Activated naive CD8-positive, alpha-beta T cell treated with anti-CD3 and anti-CD28 coated beads, Interleukin-2, amount 10 ng/mL, durations not matched to agents 7 days and 5 days (primary cell): ENCODE data around the gene CBFB. TPM values are rescaled to one million over a fixed set of nuclear protein-coding genes. Genes with fewer than 3 reads are reported as not detected.

Experiments used
- ATAC-seq: fragments of 150-1000 bp; cut with Tn5 transposase; one replicate; pipeline ENCODE4 v1.10.0; 2021; ENCODE audit warnings: low read depth, moderate library complexity
- POLR2A ChIA-PET: fragments of 350-600 bp; sonication (Branson Sonifier 250); formaldehyde crosslinking; loops from one replicate; lab custom pipeline; 2021; ENCODE audit warnings: antibody characterized with exemption; lab: Charles Lee
- DNase-seq: peaks from one replicate; pipeline ENCODE4 v3.0.0; 2021
- H3K27ac Mint-ChIP-seq: one replicate; pipeline ENCODE4 v1.8.0; 2022; ENCODE audit warnings: mild to moderate bottlenecking, mixed read lengths
- H3K27me3 Mint-ChIP-seq: one replicate; pipeline ENCODE4 v1.8.0; 2022; ENCODE audit warnings: mild to moderate bottlenecking, moderate library complexity, mixed read lengths
- H3K36me3 Mint-ChIP-seq: one replicate; pipeline ENCODE4 v1.8.0; 2021; ENCODE audit warnings: mild to moderate bottlenecking, mixed read lengths
- H3K4me1 Mint-ChIP-seq: one replicate; pipeline ENCODE4 v1.8.0; 2021; ENCODE audit warnings: mixed read lengths
- H3K4me3 Mint-ChIP-seq: one replicate; pipeline ENCODE4 v1.8.0; 2022; ENCODE audit warnings: mild to moderate bottlenecking, moderate library complexity, mixed read lengths
- H3K9me3 Mint-ChIP-seq: one replicate; pipeline ENCODE4 v1.8.0; 2021; ENCODE audit warnings: mixed read lengths
- total RNA-seq, 2 experiments: library from RNA; stranded (reverse); gene quantifications; one replicate each; pipeline ENCODE4 v1.2.3, GENCODE V29; 2021

CBFB gene
- total RNA-seq, 2 experiments from 2014 or later = 193 to 198 TPM

DNA sequence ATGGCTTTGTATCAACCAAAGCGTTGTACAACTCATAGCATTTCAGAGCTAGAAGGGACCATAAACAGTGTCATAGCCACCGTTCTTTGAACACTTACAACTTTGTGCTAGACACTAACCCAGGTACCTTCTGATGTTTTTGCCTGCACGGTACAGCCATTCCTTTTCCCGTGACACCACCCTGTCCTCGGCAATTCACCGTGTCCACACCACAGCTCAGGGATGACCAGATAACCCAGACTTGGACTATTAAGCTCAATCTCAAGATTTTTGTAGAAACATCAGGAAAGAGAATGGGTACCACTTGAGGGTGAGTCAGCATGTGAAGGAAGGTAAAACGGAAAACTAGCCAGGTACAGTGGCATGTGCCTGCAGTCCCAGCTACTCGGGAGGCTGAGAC, 9.8 kb upstream of the CBFB start:
- Mint-ChIP-seq H3K4me3 (no peak overlapping the region), H3K9me3 (no peaks in the 10 kb centered on the region), H3K27ac (no peak overlapping the region), H3K36me3 (no peaks in the 10 kb centered on the region), H3K4me1 (peaks cover 38% of the 10 kb centered on the region), H3K27me3 (peaks cover 6% of the 10 kb centered on the region)
- POLR2A ChIA-PET = interaction anchor here (0.5 to 4.7 kb wide), 6 partner anchors 9 to 245 kb away, joined by 3 to 49 read pairs (median 4); partner anchors contain the start of genes CBFB, FBXL8 and TRADD
- DNase-seq (no peak), ATAC-seq (no peak)

- peaks cover 6% of the 10 kb centered on the region for H3K27me3 Mint-ChIP-seq
- ATAC-seq (no peak), DNase-seq (no peak)
- no peak overlapping the region for H3K27ac Mint-ChIP-seq
- no peak overlapping the region for H3K4me3 Mint-ChIP-seq
- H3K9me3 Mint-ChIP-seq = no peaks in the 10 kb centered on the region
- H3K36me3 Mint-ChIP-seq = no peaks in the 10 kb centered on the region
- peaks cover 30% of the 10 kb centered on the region for H3K4me1 Mint-ChIP-seq
- POLR2A ChIA-PET = interaction anchor here (0.7 kb wide), 1 partner anchor 219 kb away, joined by 4 read pairs; no protein-coding TSS in a partner anchor
Measured at GRCh38 chr16:67021321-67021720, 7.6 kb upstream of the CBFB start.

- POLR2A ChIA-PET = no interaction called here
- H3K27ac Mint-ChIP-seq = no peak overlapping the region
- H3K27me3 Mint-ChIP-seq = peaks cover 6% of the 10 kb centered on the region
- no peak for ATAC-seq
- H3K36me3 Mint-ChIP-seq = no peaks in the 10 kb centered on the region
- H3K4me3 Mint-ChIP-seq = no peak overlapping the region
- peaks cover 30% of the 10 kb centered on the region for H3K4me1 Mint-ChIP-seq
- no peaks in the 10 kb centered on the region for H3K9me3 Mint-ChIP-seq
- DNase-seq = peak; percentile 12
Measured at GRCh38 chr16:67022531-67023214, 6.3 kb upstream of the CBFB start.

- H3K4me1 Mint-ChIP-seq = peaks cover 28% of the 10 kb centered on the region
- H3K4me3 Mint-ChIP-seq = no peak overlapping the region
- peaks cover 6% of the 10 kb centered on the region for H3K27me3 Mint-ChIP-seq
- POLR2A ChIA-PET = interaction anchor here (7.2 kb wide), 1 partner anchor 11 kb away, joined by 71 read pairs; no protein-coding TSS in a partner anchor
- ATAC-seq = no peak
- no peak for DNase-seq
- no peaks in the 10 kb centered on the region for H3K9me3 Mint-ChIP-seq
- H3K36me3 Mint-ChIP-seq = no peaks in the 10 kb centered on the region
- H3K27ac Mint-ChIP-seq = no peak overlapping the region
Measured at GRCh38 chr16:67023689-67024088, 5.3 kb upstream of the CBFB start.

GRCh38 chr16:67024384-67025209, 4.4 kb upstream of the CBFB start:
- Mint-ChIP-seq H3K27me3 (peaks cover 6% of the 10 kb centered on the region), H3K9me3 (no peaks in the 10 kb centered on the region), H3K4me1 (peaks cover 28% of the 10 kb centered on the region), H3K36me3 (no peaks in the 10 kb centered on the region), H3K4me3 (peak overlapping the region; percentile 22), H3K27ac (peak overlapping the region; percentile 60)
- ATAC-seq = no peak
- DNase-seq = peak; percentile 8
- POLR2A ChIA-PET = interaction anchor here (7.2 kb wide), 1 partner anchor 12 kb away, joined by 71 read pairs; no protein-coding TSS in a partner anchor

DNA sequence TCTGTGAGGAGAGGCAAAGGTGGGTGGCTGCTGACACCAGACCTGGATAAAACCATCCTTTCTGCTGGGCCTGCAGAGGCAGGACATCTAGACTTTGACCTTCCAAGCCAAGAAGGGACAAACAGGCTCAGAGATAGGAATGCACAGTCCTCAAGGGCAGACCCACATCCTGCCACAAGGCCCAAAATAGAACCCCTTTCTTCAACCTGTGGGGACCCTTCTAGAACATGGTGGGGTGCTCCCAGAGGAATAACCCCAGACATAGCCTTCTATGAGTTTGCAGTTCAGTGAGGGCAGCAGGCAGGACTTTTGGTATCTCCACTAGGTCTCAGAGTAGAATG, 3.8 kb upstream of the CBFB start:
- POLR2A ChIA-PET = interaction anchor here (0.7 to 7.2 kb wide), 2 partner anchors 12 to 40 kb away, joined by 3 to 71 read pairs; no protein-coding TSS in a partner anchor
- H3K4me3 Mint-ChIP-seq = peak overlapping the region; percentile 22
- DNase-seq = peak; percentile 28

GRCh38 chr16:67026570-67026969, 2.4 kb upstream of the CBFB start:
- no peak for ATAC-seq
- H3K27me3 Mint-ChIP-seq = no peaks in the 10 kb centered on the region

More for the DNA sequence above, 3.8 kb upstream of the CBFB start:
- Mint-ChIP-seq H3K9me3 (no peaks in the 10 kb centered on the region), H3K36me3 (peaks cover 4% of the 10 kb centered on the region), H3K27me3 (peaks cover 6% of the 10 kb centered on the region), H3K27ac (peak overlapping the region; percentile 60), H3K4me1 (peaks cover 28% of the 10 kb centered on the region)
- no peak for ATAC-seq

GRCh38 chr16:67027046-67027445, 1.9 kb upstream of the CBFB start:
- Mint-ChIP-seq H3K27me3 (no peaks in the 10 kb centered on the region), H3K4me1 (peaks cover 42% of the 10 kb centered on the region), H3K27ac (peak overlapping the region; percentile 28), H3K36me3 (peaks cover 15% of the 10 kb centered on the region), H3K4me3 (peak overlapping the region; percentile 50), H3K9me3 (no peaks in the 10 kb centered on the region)
- POLR2A ChIA-PET = interaction anchor here (1.2 to 7.2 kb wide), 4 partner anchors 9 to 132 kb away, joined by 3 to 71 read pairs (median 26); no protein-coding TSS in a partner anchor
- ATAC-seq = no peak
- peak; percentile 26 for DNase-seq

More at GRCh38 chr16:67026570-67026969, 2.4 kb upstream of the CBFB start:
- Mint-ChIP-seq H3K4me3 (no peak overlapping the region), H3K27ac (no peak overlapping the region), H3K9me3 (no peaks in the 10 kb centered on the region), H3K36me3 (peaks cover 13% of the 10 kb centered on the region), H3K4me1 (peaks cover 37% of the 10 kb centered on the region)
- peak; percentile 11 for DNase-seq
- POLR2A ChIA-PET = interaction anchor here (1.2 to 7.2 kb wide), 4 partner anchors 8 to 132 kb away, joined by 3 to 71 read pairs (median 26); no protein-coding TSS in a partner anchor

GRCh38 chr16:67028167-67028695, 718 bp upstream of the CBFB start:
- Mint-ChIP-seq H3K27me3 (no peaks in the 10 kb centered on the region), H3K27ac (peak overlapping the region; percentile 92), H3K9me3 (no peaks in the 10 kb centered on the region), H3K4me1 (peaks cover 43% of the 10 kb centered on the region), H3K36me3 (peaks cover 24% of the 10 kb centered on the region), H3K4me3 (peak overlapping the region; percentile 83)
- POLR2A ChIA-PET = interaction anchor here (0.6 to 7.2 kb wide), 22 partner anchors 10 to 1819 kb away, joined by 3 to 71 read pairs (median 4); partner anchors contain the start of genes B3GNT9, FBXL8, FHOD1 and PDP2
- ATAC-seq = no peak
- no peak for DNase-seq

- Mint-ChIP-seq H3K36me3 (peaks cover 32% of the 10 kb centered on the region), H3K4me3 (peak overlapping the region; percentile 88), H3K4me1 (peaks cover 42% of the 10 kb centered on the region), H3K9me3 (no peaks in the 10 kb centered on the region), H3K27ac (peak overlapping the region; percentile 86), H3K27me3 (no peaks in the 10 kb centered on the region)
- DNase-seq (peak; percentile 78), ATAC-seq (peak; percentile 22)
- POLR2A ChIA-PET = interaction anchor here (0.8 to 7.2 kb wide), 14 partner anchors 11 to 149 kb away, joined by 3 to 71 read pairs (median 6); partner anchors contain the start of genes B3GNT9, FBXL8, PDP2 and TRADD
Measured at GRCh38 chr16:67029254-67030096, 526 bp downstream of the CBFB start.

DNA sequence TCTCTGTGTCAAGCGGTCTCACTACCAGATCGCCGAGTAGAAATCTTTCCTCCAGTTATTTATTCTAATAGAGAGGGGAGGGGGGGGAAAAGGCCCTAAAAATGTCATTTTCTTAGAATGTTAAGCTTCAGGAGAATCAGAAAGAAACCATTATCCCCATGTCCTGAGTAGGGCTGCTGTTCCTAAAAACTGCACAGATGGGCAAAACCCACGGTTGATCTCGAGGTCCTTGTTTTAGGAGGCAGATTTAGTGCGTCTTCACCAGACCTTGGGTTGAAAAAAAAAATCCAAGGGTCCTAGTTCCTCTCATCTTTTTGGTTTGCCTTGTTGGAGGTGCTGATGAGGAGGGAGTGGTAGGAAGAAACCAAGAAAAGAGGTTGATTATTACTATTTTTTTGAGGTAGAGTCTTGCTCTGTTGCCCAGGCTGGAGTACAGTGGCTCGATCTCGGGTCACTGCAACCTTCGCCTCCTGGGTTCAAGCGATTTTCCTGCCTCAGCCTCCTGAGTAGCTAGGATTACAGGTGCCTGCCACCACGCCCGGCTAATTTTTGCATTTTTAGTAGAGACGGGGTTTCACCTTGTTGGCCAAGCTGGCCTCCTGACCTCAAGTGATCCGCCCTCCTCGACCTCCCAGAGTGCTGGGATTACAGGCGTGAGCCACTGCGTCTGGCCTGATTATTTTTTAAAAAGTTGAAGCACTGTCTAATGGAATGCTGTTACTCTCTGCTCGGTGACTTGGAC, 1.4 kb downstream of the CBFB start:
- peaks cover 38% of the 10 kb centered on the region for H3K4me1 Mint-ChIP-seq
- H3K27me3 Mint-ChIP-seq = no peaks in the 10 kb centered on the region
- peaks cover 38% of the 10 kb centered on the region for H3K36me3 Mint-ChIP-seq
- DNase-seq = peak; percentile 29
- H3K4me3 Mint-ChIP-seq = peak overlapping the region; percentile 88
- H3K27ac Mint-ChIP-seq = peak overlapping the region; percentile 86
- no peaks in the 10 kb centered on the region for H3K9me3 Mint-ChIP-seq
- POLR2A ChIA-PET = interaction anchor here (0.8 to 7.2 kb wide), 10 partner anchors 10 to 129 kb away, joined by 3 to 71 read pairs (median 6); partner anchors contain the start of genes B3GNT9, FBXL8 and TRADD
- no peak for ATAC-seq
